ENCODE measurements around the gene DOC2A.

DNA sequence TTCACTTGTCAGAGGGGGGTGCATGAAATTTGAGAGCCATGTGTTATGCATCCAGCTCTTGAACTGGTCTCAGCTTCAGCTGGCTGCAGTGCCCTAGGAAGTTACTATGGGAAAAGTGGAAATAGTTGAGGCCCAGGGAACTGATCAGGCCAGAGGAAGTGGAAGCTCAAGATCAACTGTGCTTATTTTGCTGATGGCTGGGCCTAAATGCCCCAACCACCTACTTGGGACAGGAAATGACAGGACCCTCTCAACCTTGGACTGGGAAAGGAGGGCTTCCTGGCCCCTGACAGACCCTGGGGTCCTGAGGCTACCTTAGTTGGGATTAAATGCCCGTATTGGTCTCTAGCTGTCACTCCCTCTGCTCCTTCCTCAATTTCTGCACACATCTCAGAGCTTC is 38.3 kb downstream of the DOC2A start:
- TF ChIP-seq POLR2AphosphoS5 (IDR thresholded peaks at IDR 0.05; ENCODE audit: borderline replicate concordance, low read depth, low read length), result no peak
- no peak for TF ChIP-seq EZH2 (IDR thresholded peaks at IDR 0.05)
- TF ChIP-seq FOXP2 (optimal IDR thresholded peaks at IDR 0.05; ENCODE audit: control extremely low read depth, extremely low read length, insufficient read depth), result no peak

Measured in SK-N-MC (cell line).